ENCODE results near the gene BORA.

DNA sequence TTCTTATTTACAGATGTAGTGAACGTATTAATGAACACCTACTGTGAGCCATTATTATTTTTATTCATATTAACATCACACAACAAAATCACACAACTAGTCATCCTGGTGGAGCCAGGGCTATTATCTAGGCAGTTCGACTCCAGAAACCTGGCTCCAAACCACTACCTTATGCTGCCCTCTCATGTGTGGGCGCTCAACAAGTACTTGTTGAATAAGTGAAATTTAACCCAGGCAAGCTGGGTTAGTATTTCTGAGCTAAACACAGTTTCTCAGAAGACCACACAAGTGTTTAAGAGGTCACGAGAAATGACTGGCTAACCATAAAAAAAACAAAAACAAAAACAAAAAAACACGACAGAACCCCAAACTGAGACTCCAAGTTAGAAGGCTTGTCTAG is 33.9 kb upstream of the BORA start:
- TF ChIP-seq SNAI2 (CRISPR knock-in tag; IDR thresholded peaks at IDR 0.05) (no peak), ISL1 (CRISPR knock-in tag; IDR thresholded peaks at IDR 0.05) (no peak), ZNF70 (CRISPR knock-in tag; IDR thresholded peaks at IDR 0.05) (no peak), PATZ1 (CRISPR knock-in tag; IDR thresholded peaks at IDR 0.05; ENCODE audit: borderline replicate concordance) (no peak), RARB (CRISPR knock-in tag; IDR thresholded peaks at IDR 0.05) (no peak), CSDC2 (CRISPR knock-in tag; IDR thresholded peaks at IDR 0.05) (no peak), ARNTL (CRISPR knock-in tag; IDR thresholded peaks at IDR 0.05; ENCODE audit: borderline replicate concordance, low read depth) (no peak), ZFP3 (CRISPR knock-in tag; IDR thresholded peaks at IDR 0.05) (no peak), BACH2 (CRISPR knock-in tag; IDR thresholded peaks at IDR 0.05; ENCODE audit: borderline replicate concordance) (no peak)

Measured in SK-N-SH treated with all-trans-retinoic acid at 6 μM for 48 hours (cell line).